Measurements from ENCODE around the gene SLC22A31. TPM values are rescaled to one million over a fixed set of nuclear protein-coding genes. Genes with fewer than 3 reads are reported as not detected.

SLC22A31 gene
- total RNA-seq, 1 experiment from 2014 or later = 53.7 TPM

GRCh38 chr16:89157778-89158177, 42.6 kb downstream of the SLC22A31 start:
- no peak for ATAC-seq
- Histone ChIP-seq H3K9ac (ENCODE audit: low read length) (no peak overlapping the region), H4K20me1 (ENCODE audit: insufficient read depth) (no peaks in the 10 kb centered on the region), H2AFZ (ENCODE audit: low read depth, low read length, poor library complexity, severe bottlenecking) (no peak overlapping the region), H3K4me3 (replicated peaks in 1 of 2; ENCODE audit: low read depth in 1 of 2, low read length in 2 of 2) (no peak overlapping the region), H3K9me3 (ENCODE audit: control insufficient read depth in 1 of 2, insufficient read depth in 1 of 2, low read depth in 1 of 2, low read length in 2 of 2) (peaks cover 0 to 15% of the 10 kb centered on the region in 2 experiments; a peak in 1 of 4 replicates), H3K4me1 (ENCODE audit: control insufficient read depth in 1 of 2, insufficient read depth in 2 of 2, low read length in 2 of 2) (peaks cover 0 to 15% of the 10 kb centered on the region in 2 experiments; a peak in 2 of 4 replicates), H3K36me3 (ENCODE audit: control insufficient read depth in 1 of 2, insufficient read depth in 2 of 2, low read length in 2 of 2) (peaks cover 0 to 2% of the 10 kb centered on the region in 2 experiments; a peak in 1 of 4 replicates), H3K27me3 (ENCODE audit: insufficient read depth, low read length) (no peaks in the 10 kb centered on the region), H3K79me2 (ENCODE audit: insufficient read depth, low read length) (no peaks in the 10 kb centered on the region), H3K4me2 (ENCODE audit: low read length) (no peak overlapping the region), H3K27ac (ENCODE audit: low read depth, low read length) (no peak overlapping the region), H3K9me2 (ENCODE audit: insufficient read depth) (no peaks in the 10 kb centered on the region)
- CTCF ChIA-PET = no interaction called here
- RAD21 ChIA-PET (ENCODE audit: low non-redundant PET in 1 of 2, low total read pairs in 2 of 2, uncharacterized antibody in 2 of 2, unreplicated experiment in 2 of 2) = no interaction called here
- POLR2A ChIA-PET = interaction anchor here (0.6 kb wide), 1 partner anchor 35 kb away, joined by 3 read pairs; no protein-coding TSS in a partner anchor
- DNase-seq (ENCODE audit: low read depth, low spot score) = no peak
- TF ChIP-seq ATF3 (IDR thresholded peaks at IDR 0.05) (no peak), ELF1 (IDR thresholded peaks at IDR 0.05; ENCODE audit: borderline replicate concordance, low read depth) (no peak), CEBPB (IDR thresholded peaks at IDR 0.05; ENCODE audit: low read depth) (no peak), RAD21 (IDR thresholded peaks at IDR 0.05; ENCODE audit: low read depth) (no peak), FOSL1 (IDR thresholded peaks at IDR 0.05; ENCODE audit: low read depth) (no peak), ZBTB33 (IDR thresholded peaks at IDR 0.05; ENCODE audit: extremely low read depth, insufficient replicate concordance, low read length) (no peak), SRF (IDR thresholded peaks at IDR 0.05; ENCODE audit: low read depth) (no peak), SIN3A (IDR thresholded peaks at IDR 0.05; ENCODE audit: low read depth) (no peak), CTCF (IDR thresholded peaks at IDR 0.05 in 2 of 3, conservative IDR thresholded peaks at IDR 0.05 in 1 of 3; ENCODE audit: borderline replicate concordance in 1 of 3, insufficient read depth in 1 of 3, low read depth in 2 of 3, low read length in 2 of 3) (no peak), SP1 (IDR thresholded peaks at IDR 0.05; ENCODE audit: low read depth) (no peak), ZFX (IDR thresholded peaks at IDR 0.05) (no peak)
- no TSS peak for BruUV-seq (replicated peaks)
- intact Hi-C loops (cut with micrococcal nuclease) = no loop called here

All from HCT116 (cell line).